Caco-2 (cell line): ENCODE data around the gene ABCC1. TPM values are rescaled to one million over a fixed set of nuclear protein-coding genes. Genes with fewer than 3 reads are reported as not detected.
A peak's percentile ranks its signal among the peaks of the same experiment; 100 is the strongest.
"Not testable (repeated sequence)": the region's sequence is repeated elsewhere in the genome, so short reads cannot be mapped to it uniquely, and the experiment has no call there.

ENCODE experiments used
- BruUV-seq: library from RNA; stranded (reverse); fragments of 400-500 nt; replicated peaks from 2 replicates; lab custom pipeline; 2021; lab: Mats Ljungman, UMichigan
- CTCF ChIA-PET: fragments of 300-600 bp; sonication (Branson Sonifier 250); formaldehyde crosslinking; loops from one replicate; lab custom pipeline; 2022; ENCODE audit warnings: antibody characterized with exemption; lab: Charles Lee
- POLR2A ChIA-PET: fragments of 300-600 bp; sonication (Branson Sonifier 250); formaldehyde crosslinking; loops from one replicate; lab custom pipeline; 2022; ENCODE audit warnings: antibody characterized with exemption; lab: Charles Lee
- DNase-seq, 2 experiments: peaks; one replicate each; pipeline versions ENCODE4 v3.0.0 to v3.0.0-alpha.2; 2020 to 2022
- H3K27me3 ChIP-seq: replicated peaks from 2 replicates; pipeline ENCODE4 v1.6.0; 2011; ENCODE audit warnings: low read length; ENCODE audit not compliant: control insufficient read depth, insufficient read depth
- H3K36me3 ChIP-seq: 2 replicates; pipeline ENCODE4 v1.5.1; 2011; ENCODE audit warnings: low read length; ENCODE audit not compliant: control insufficient read depth, insufficient read depth
- H3K4me1 ChIP-seq: fragments of 250-450 bp; sonication (Bioruptor Pico); 2 replicates; pipeline ENCODE4 v1.5.1; 2020; ENCODE audit warnings: mild to moderate bottlenecking
- H3K4me3 ChIP-seq: 2 replicates; pipeline ENCODE4 v1.5.1; 2011; ENCODE audit warnings: low read depth, mild to moderate bottlenecking, control low read depth, low read length
- H3K9me3 ChIP-seq: fragments of 250-450 bp; sonication (Bioruptor Pico); 2 replicates; pipeline ENCODE4 v1.5.1; 2020; ENCODE audit warnings: mild to moderate bottlenecking, moderate library complexity
- H3K27ac Mint-ChIP-seq: one replicate; pipeline ENCODE4 v1.8.0; 2022; ENCODE audit warnings: mixed read lengths; ENCODE audit not compliant: unreplicated experiment
- H3K27me3 Mint-ChIP-seq: one replicate; pipeline ENCODE4 v1.8.0; 2022; ENCODE audit warnings: mixed read lengths; ENCODE audit not compliant: insufficient read depth, unreplicated experiment
- H3K36me3 Mint-ChIP-seq: one replicate; pipeline ENCODE4 v1.8.0; 2022; ENCODE audit warnings: mild to moderate bottlenecking, mixed read lengths; ENCODE audit not compliant: insufficient read depth, unreplicated experiment
- H3K4me1 Mint-ChIP-seq: one replicate; pipeline ENCODE4 v1.8.0; 2022; ENCODE audit warnings: low read depth, mixed read lengths; ENCODE audit not compliant: unreplicated experiment
- H3K4me3 Mint-ChIP-seq: one replicate; pipeline ENCODE4 v1.8.0; 2022; ENCODE audit warnings: mild to moderate bottlenecking, moderate library complexity, mixed read lengths; ENCODE audit not compliant: unreplicated experiment
- H3K9me3 Mint-ChIP-seq: one replicate; pipeline ENCODE4 v1.8.0; 2022; ENCODE audit warnings: mixed read lengths; ENCODE audit not compliant: unreplicated experiment
- intact Hi-C: fragments of 100-400 bp; cut with micrococcal nuclease; formaldehyde crosslinking; loops from one replicate; pipeline ENCODE4 v1.10.0; 2022; ENCODE audit not compliant: unreplicated experiment
- total RNA-seq: library from RNA; stranded (reverse); gene quantifications from 2 replicates; pipeline ENCODE4 v1.2.3, GENCODE V29; 2022
- TF ChIP-seq, protein P1 (sequence below), 2 experiments: fragments of 200-600 bp in 1 of 2; IDR thresholded peaks; 1 replicate in 1 of 2; 2 replicates in 1 of 2; pipeline versions ENCODE4 v1.5.1 to v1.8.0; 2011 to 2022; ENCODE audit warnings: antibody characterized with exemption in 1 of 2, control low read depth in 1 of 2, inconsistent platforms in 1 of 2, low read depth in 1 of 2, low read length in 1 of 2, mild to moderate bottlenecking in 1 of 2, moderate library complexity in 1 of 2; ENCODE audit not compliant: insufficient read depth in 1 of 2, severe bottlenecking in 1 of 2, unreplicated experiment in 1 of 2

The ABCC1 gene
- total RNA-seq, 1 experiment from 2014 or later: 22.3 TPM

DNA sequence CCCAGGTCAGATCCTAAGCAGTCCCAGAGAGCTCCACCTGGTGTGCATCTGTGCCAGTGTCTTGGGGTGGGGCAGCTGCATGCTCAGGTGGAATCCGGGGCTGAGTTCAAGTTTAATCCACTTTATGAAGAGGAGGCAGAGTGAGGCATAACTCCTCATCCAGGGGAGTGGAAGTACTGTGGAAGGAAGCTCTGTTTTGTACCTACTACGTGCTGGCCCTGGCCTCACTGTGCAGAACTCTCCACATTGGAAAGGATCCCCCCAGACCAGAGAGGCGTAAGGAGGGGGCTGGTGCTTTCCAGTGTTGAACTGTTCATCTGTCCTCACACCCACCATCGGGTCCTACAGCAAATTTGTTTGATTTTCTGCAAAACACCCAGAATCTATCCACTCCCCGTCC lies 195.9 kb downstream of the ABCC1 start:
- no peak overlapping the region for H3K4me3 Mint-ChIP-seq
- no peak for DNase-seq
- Histone ChIP-seq H3K4me3 (no peak overlapping the region), H3K27me3 (no peaks in the 10 kb centered on the region), H3K36me3 (no peaks in the 10 kb centered on the region), H3K9me3 (no peaks in the 10 kb centered on the region), H3K4me1 (no peaks in the 10 kb centered on the region)
- H3K36me3 Mint-ChIP-seq: peaks cover 21% of the 10 kb centered on the region
- H3K4me1 Mint-ChIP-seq: no peaks in the 10 kb centered on the region
- no peaks in the 10 kb centered on the region for H3K9me3 Mint-ChIP-seq
- ChIA-PET CTCF (interaction anchor here (0.6 kb wide), 1 partner anchor 17 kb away, joined by 7 read pairs; no protein-coding TSS in a partner anchor), POLR2A (no interaction called here)
- TF ChIP-seq, protein P1, sequence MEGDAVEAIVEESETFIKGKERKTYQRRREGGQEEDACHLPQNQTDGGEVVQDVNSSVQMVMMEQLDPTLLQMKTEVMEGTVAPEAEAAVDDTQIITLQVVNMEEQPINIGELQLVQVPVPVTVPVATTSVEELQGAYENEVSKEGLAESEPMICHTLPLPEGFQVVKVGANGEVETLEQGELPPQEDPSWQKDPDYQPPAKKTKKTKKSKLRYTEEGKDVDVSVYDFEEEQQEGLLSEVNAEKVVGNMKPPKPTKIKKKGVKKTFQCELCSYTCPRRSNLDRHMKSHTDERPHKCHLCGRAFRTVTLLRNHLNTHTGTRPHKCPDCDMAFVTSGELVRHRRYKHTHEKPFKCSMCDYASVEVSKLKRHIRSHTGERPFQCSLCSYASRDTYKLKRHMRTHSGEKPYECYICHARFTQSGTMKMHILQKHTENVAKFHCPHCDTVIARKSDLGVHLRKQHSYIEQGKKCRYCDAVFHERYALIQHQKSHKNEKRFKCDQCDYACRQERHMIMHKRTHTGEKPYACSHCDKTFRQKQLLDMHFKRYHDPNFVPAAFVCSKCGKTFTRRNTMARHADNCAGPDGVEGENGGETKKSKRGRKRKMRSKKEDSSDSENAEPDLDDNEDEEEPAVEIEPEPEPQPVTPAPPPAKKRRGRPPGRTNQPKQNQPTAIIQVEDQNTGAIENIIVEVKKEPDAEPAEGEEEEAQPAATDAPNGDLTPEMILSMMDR (IDR thresholded peaks at IDR 0.05; ENCODE audit: insufficient read depth in 1 of 2, low read depth in 1 of 2, low read length in 1 of 2, severe bottlenecking in 1 of 2, unreplicated experiment in 1 of 2): no peak
- no peak overlapping the region for H3K27ac Mint-ChIP-seq
- no TSS peak for BruUV-seq
- intact Hi-C loops: no loop called here
- H3K27me3 Mint-ChIP-seq: no peaks in the 10 kb centered on the region

DNA sequence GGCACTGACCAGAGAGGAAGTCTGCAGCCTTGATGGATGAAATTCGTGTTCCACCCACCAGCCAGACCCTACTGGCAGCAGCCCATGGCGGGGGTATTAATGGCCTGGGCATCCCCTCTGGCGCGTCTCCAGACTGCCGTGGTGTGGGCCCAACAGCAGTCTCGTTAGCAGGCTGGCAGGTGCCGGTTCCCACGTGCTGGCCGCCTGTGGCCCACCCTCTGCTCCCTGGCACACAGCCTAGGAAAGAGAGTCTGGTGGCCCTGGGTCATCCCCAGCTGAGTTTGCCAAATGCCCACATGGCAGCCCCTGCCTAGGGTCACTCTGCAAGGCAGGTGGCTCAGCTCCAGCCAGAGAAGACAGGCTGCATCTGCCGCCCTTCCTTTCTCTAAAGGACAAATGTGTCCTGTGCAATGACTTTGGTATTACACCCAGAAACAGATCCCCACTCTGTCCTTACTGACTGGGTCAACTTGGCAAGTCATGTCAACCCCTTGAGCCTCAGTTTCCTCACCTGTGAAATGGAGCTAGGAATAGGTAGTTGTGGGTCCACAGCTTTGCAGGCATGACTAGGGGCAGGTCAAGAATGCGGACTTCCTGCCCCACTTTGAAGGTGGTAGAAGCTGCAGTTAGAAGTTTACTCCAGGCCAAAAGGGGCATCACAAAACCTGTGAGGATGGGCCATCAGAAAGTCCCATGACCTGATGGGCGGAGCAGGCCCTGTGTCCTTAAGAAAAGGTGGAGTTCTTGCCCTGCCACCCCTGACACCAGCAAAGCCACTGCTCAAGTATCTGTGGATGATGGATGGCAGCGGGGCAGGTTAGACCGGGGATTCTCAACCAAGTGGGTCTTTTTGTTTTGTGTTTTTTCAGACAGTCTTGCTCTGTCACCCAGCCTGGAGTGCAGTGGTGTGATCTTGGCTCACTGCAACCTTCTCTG lies 197.2 kb downstream of the ABCC1 start:
- Mint-ChIP-seq H3K4me1 (no peaks in the 10 kb centered on the region), H3K9me3 (no peaks in the 10 kb centered on the region), H3K36me3 (peaks cover 29% of the 10 kb centered on the region), H3K27me3 (no peaks in the 10 kb centered on the region), H3K4me3 (no peak overlapping the region), H3K27ac (no peak overlapping the region)
- ChIA-PET CTCF (no interaction called here), POLR2A (no interaction called here)
- intact Hi-C loops: no loop called here
- BruUV-seq: no TSS peak
- Histone ChIP-seq H3K36me3 (no peaks in the 10 kb centered on the region), H3K4me3 (no peak overlapping the region), H3K27me3 (no peaks in the 10 kb centered on the region), H3K9me3 (no peaks in the 10 kb centered on the region), H3K4me1 (no peaks in the 10 kb centered on the region)
- TF ChIP-seq, protein P1 (IDR thresholded peaks at IDR 0.05; ENCODE audit: insufficient read depth in 1 of 2, low read depth in 1 of 2, low read length in 1 of 2, severe bottlenecking in 1 of 2, unreplicated experiment in 1 of 2): no peak
- DNase-seq: no peak

DNA sequence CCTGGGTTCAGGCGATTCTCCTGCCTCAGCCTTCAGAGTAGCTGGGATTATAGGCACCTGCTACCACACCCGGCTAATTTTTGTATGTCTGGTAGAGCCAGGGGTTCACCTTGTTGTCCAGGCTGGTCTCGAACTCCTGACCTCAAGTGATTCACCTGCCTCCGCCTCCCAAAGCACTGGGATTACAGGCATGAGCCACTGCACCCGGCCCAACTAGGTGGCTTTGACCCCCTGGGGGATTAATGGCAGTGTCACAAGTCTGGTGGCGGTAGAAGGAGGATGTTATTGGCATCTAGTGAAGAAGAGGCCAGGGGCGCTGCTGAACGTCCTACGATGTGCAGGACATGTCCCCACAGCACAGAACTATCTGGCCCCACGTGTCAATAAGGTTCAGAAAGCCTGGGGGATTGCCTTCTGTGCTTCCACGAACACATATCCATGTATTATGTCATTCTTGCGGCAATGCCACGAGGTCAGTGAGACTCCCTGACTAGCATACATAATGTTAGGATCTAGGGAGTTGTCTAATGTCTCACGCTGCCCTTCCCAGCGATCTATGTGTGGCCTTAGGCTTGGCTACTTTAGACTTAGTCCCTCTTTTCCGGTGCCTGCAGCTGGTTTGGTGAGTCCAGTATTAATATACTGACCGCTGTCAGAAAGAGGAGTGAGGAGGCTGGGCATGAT lies 198.0 kb downstream of the ABCC1 start:
- H3K4me3 Mint-ChIP-seq: no peak overlapping the region
- ChIA-PET CTCF (no interaction called here), POLR2A (no interaction called here)
- intact Hi-C loops: no loop called here
- H3K36me3 Mint-ChIP-seq: peaks cover 25% of the 10 kb centered on the region
- peak overlapping the region; percentile 26 for H3K27ac Mint-ChIP-seq
- H3K4me3 ChIP-seq: no peak overlapping the region
- TF ChIP-seq, protein P1 (IDR thresholded peaks at IDR 0.05; ENCODE audit: insufficient read depth in 1 of 2, low read depth in 1 of 2, low read length in 1 of 2, severe bottlenecking in 1 of 2, unreplicated experiment in 1 of 2): no peak
- H3K27me3 Mint-ChIP-seq: no peaks in the 10 kb centered on the region
- peaks cover 2% of the 10 kb centered on the region; the same call in 1 of the 2 replicates for H3K36me3 ChIP-seq
- H3K4me1 ChIP-seq: no peaks in the 10 kb centered on the region
- no peaks in the 10 kb centered on the region for H3K9me3 Mint-ChIP-seq
- no peaks in the 10 kb centered on the region for H3K4me1 Mint-ChIP-seq
- BruUV-seq: no TSS peak
- DNase-seq: no peak
- H3K9me3 ChIP-seq: no peaks in the 10 kb centered on the region
- no peaks in the 10 kb centered on the region for H3K27me3 ChIP-seq

- H3K27me3 ChIP-seq, POLR2A ChIA-PET, H3K4me1 Mint-ChIP-seq, H3K4me1 ChIP-seq, BruUV-seq, H3K27me3 Mint-ChIP-seq, DNase-seq, intact Hi-C loops, H3K4me3 Mint-ChIP-seq, H3K9me3 ChIP-seq, H3K4me3 ChIP-seq, H3K9me3 Mint-ChIP-seq, H3K36me3 ChIP-seq: not testable (repeated sequence)
- Mint-ChIP-seq H3K36me3 (peaks cover 20% of the 10 kb centered on the region), H3K27ac (peak overlapping the region; percentile 26)
- CTCF ChIA-PET: interaction anchor here (0.7 kb wide), 1 partner anchor 43 kb away, joined by 6 read pairs; no protein-coding TSS in a partner anchor
Observed at GRCh38 chr16:16148000-16148599, 198.7 kb downstream of the ABCC1 start.
